DOHH2 (cell line): Measurements from ENCODE around the gene TULP1.

Experiments used
- EZH2phosphoT487 ChIP-seq: fragments of 200-600 bp; sonication (generic); IDR thresholded peaks from 2 replicates; pipeline ENCODE4 v1.6.1; 2017; ENCODE audit warnings: borderline replicate concordance, mild to moderate bottlenecking, antibody characterized with exemption, low read length, moderate library complexity, mixed read lengths
- TF ChIP-seq, protein P1 (sequence below): fragments of 200-600 bp; sonication (generic); IDR thresholded peaks from one replicate; pipeline ENCODE4 v1.5.1; 2014; ENCODE audit warnings: antibody characterized with exemption, mild to moderate bottlenecking, low read depth, low read length; ENCODE audit not compliant: poor library complexity, severe bottlenecking

DNA sequence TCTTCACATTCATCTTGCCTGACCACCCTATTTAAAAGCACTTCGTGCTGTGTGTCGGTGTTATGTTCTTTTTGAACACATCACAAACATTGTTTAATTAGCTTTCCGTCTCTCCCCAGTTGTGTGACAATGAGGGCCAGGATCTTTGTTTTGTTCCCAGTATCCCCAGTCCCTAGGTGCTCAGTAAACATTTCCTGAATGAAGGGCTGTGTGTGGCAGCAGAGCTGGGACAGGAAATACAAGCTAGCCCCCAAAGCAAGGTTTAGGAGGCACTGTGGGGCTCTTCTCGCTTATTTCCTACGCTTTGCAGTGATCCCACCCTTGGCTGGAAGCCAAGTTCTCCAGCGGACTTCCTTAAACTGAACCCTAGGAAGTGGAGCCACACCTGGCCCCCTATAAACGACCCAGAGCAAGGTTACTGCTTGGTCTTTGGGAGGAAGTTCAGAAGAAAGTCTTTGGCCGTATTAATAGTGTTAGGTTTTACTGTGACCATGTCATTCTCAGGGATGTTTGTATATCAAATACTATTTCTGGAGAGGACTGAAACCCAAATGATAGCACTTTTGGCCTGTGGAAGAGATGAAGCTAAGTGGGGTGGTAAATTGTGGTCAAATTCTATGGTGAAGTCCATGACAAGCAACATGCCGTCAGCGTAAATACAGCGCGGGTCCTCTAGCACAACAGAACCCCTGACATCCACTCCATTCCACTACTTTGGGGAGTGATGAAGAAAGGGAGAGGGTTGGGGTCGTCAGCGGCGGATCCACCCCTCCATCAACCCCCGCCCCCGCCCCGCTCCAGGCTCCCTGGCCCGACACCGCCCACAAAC is 61.1 kb downstream of the TULP1 start:
- TF ChIP-seq EZH2phosphoT487 = no peak
- TF ChIP-seq, protein P1, sequence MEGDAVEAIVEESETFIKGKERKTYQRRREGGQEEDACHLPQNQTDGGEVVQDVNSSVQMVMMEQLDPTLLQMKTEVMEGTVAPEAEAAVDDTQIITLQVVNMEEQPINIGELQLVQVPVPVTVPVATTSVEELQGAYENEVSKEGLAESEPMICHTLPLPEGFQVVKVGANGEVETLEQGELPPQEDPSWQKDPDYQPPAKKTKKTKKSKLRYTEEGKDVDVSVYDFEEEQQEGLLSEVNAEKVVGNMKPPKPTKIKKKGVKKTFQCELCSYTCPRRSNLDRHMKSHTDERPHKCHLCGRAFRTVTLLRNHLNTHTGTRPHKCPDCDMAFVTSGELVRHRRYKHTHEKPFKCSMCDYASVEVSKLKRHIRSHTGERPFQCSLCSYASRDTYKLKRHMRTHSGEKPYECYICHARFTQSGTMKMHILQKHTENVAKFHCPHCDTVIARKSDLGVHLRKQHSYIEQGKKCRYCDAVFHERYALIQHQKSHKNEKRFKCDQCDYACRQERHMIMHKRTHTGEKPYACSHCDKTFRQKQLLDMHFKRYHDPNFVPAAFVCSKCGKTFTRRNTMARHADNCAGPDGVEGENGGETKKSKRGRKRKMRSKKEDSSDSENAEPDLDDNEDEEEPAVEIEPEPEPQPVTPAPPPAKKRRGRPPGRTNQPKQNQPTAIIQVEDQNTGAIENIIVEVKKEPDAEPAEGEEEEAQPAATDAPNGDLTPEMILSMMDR = no peak
